Esophagus muscularis mucosa (tissue), 4 donors: ENCODE results near the gene ZNF408.

Source experiments
- CTCF ChIP-seq, 3 experiments: fragments of 200-600 bp in 2 of 3; fragments of 450-650 bp in 1 of 3; sonication (generic) in 2 of 3; IDR thresholded peaks; one replicate each; pipeline ENCODE4 v1.5.1; 2017 to 2019; ENCODE audit warnings: antibody characterized with exemption in 3 of 3, mild to moderate bottlenecking in 2 of 3, moderate library complexity in 1 of 3
- EP300 ChIP-seq: sonication (generic); formaldehyde crosslinking; IDR thresholded peaks from one replicate; pipeline ENCODE4 v1.6.1; 2017; ENCODE audit warnings: antibody characterized with exemption
- POLR2A ChIP-seq: fragments of 450-650 bp; IDR thresholded peaks from one replicate; pipeline ENCODE4 v1.6.1; 2017; ENCODE audit warnings: antibody characterized with exemption, moderate library complexity, mild to moderate bottlenecking, low read depth
- POLR2AphosphoS5 ChIP-seq, 2 donors: sonication (generic); formaldehyde crosslinking; IDR thresholded peaks; one replicate each; pipeline ENCODE4 v1.6.1; 2017; ENCODE audit warnings: antibody characterized with exemption in 2 of 2

- no peak for TF ChIP-seq POLR2A
- no peak for TF ChIP-seq POLR2AphosphoS5 (IDR thresholded peaks at IDR 0.05)
- TF ChIP-seq CTCF (IDR thresholded peaks at IDR 0.05) = no peak
- no peak for TF ChIP-seq EP300
Observed at GRCh38 chr11:46680815-46681214, 20.0 kb upstream of the ZNF408 start.
